ENCODE results near the gene CALD1.

- TF ChIP-seq CTCF (IDR thresholded peaks at IDR 0.05; ENCODE audit: insufficient read depth, low read length) (no peak), POLR2AphosphoS5 (IDR thresholded peaks at IDR 0.05; ENCODE audit: low read depth) (no peak), REST (IDR thresholded peaks at IDR 0.05; ENCODE audit: insufficient replicate concordance, low read depth) (no peak)
Observed at GRCh38 chr7:134894928-134895327, 115.5 kb downstream of the CALD1 start.

Data from HL-60 (cell line).